Thyroid gland (tissue), 4 donors: Measurements from ENCODE around the gene PTGR1.

Experiments used
- CTCF ChIP-seq, 6 experiments: fragments of 200-600 bp in 3 of 6; fragments of 450-650 bp in 3 of 6; sonication (generic) in 3 of 6; IDR thresholded peaks; one replicate each; pipeline ENCODE4 v1.5.1; 2016 to 2019; ENCODE audit warnings: antibody characterized with exemption in 6 of 6, mild to moderate bottlenecking in 2 of 6, inconsistent platforms in 1 of 6, moderate library complexity in 1 of 6
- POLR2A ChIP-seq, 2 donors: fragments of 450-650 bp; IDR thresholded peaks; one replicate each; pipeline ENCODE4 v1.6.1; 2017; ENCODE audit warnings: antibody characterized with exemption in 2 of 2, mild to moderate bottlenecking in 2 of 2, moderate library complexity in 1 of 2

DNA sequence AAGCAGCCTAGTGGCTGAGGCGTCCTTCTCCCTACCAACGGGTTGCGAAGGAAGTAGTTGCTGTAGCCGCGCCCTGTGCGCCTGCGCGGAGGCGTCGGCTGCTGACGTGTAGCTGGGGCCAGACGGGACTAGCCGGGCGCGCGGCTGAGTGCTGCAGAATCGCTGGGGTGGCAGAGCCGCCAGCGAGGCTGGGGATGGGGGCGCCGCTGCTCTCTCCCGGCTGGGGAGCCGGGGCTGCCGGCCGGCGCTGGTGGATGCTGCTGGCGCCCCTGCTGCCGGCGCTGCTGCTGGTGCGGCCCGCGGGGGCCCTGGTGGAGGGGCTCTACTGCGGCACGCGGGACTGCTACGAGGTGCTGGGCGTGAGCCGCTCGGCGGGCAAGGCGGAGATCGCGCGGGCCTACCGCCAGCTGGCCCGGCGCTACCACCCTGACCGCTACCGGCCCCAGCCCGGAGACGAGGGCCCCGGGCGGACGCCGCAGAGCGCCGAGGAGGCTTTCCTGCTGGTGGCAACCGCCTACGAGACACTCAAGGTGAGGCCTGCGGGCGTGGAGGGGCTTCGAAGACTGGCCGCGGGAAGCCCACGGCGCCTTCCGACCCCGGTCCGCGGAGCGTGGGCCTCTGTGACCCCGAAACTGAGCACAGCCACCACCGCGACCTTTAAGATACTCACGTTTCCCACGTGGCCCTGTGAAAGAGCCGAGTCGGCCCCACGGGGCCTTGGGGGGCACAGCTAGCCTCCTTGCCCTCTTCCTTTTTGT, 31.9 kb upstream of the PTGR1 start, which contains the start of gene DNAJC25:
- TF ChIP-seq CTCF (IDR thresholded peaks at IDR 0.05) = peak in 2 of 6 experiments; percentile 7 to 16
- TF ChIP-seq POLR2A (IDR thresholded peaks at IDR 0.05) = peak; percentile 86 to 99
